ENCODE measurements around the gene CCDC13.

Gene CCDC13

DNA sequence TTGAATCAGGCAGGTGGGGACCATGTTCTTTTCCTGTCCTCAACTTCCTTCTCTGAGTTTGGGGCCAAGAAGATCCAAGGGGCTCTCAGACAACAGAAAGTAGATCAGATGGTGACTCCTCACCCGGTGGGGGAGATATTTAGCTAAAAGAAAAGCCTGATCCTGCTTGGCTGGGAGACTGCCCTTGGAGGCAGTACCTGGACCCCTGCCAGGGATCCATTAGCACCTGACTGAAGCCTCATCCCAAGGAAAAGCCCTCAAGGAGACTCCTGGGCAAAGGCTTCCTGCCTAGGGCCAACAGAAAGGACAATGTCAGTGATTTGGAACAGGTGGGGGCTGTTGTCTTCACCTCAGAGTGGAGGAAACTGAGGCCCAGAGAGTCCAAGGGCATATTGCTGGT is 37.0 kb downstream of the CCDC13 start:
- in situ Hi-C loops (cut with HindIII; ENCODE audit: low sequenced_read_pairs), result no loop called here
- DNase-seq (ENCODE audit: low read depth, low spot score), result no peak
- no peak overlapping the region for H3K4me3 ChIP-seq (ENCODE audit: low read depth, low read length)
- TF ChIP-seq, protein P1, sequence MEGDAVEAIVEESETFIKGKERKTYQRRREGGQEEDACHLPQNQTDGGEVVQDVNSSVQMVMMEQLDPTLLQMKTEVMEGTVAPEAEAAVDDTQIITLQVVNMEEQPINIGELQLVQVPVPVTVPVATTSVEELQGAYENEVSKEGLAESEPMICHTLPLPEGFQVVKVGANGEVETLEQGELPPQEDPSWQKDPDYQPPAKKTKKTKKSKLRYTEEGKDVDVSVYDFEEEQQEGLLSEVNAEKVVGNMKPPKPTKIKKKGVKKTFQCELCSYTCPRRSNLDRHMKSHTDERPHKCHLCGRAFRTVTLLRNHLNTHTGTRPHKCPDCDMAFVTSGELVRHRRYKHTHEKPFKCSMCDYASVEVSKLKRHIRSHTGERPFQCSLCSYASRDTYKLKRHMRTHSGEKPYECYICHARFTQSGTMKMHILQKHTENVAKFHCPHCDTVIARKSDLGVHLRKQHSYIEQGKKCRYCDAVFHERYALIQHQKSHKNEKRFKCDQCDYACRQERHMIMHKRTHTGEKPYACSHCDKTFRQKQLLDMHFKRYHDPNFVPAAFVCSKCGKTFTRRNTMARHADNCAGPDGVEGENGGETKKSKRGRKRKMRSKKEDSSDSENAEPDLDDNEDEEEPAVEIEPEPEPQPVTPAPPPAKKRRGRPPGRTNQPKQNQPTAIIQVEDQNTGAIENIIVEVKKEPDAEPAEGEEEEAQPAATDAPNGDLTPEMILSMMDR (IDR thresholded peaks at IDR 0.05; ENCODE audit: low read depth, low read length), result no peak

DNA sequence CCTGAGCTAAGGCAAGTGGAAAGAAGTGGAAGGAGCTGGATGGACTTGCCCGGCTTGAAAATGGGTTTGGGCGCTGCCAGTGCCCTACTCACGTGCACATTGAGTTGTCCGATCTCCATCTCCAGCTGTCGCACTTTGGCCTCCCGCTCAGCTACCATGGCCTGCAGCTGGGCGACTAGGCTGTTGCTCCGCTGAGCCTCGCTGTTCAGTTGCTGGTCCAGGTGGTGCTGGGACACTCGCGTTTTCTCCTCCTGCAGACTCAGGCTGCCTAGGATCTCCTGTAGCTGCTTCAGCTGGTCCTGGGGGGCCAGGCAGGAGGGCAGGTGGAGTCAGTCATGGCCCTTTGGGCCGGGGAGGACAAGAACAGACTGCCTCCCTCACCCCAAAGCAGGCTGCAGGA is 37.4 kb downstream of the CCDC13 start:
- DNase-seq (ENCODE audit: low read depth, low spot score), result no peak
- TF ChIP-seq, protein P1 (IDR thresholded peaks at IDR 0.05; ENCODE audit: low read depth, low read length), result no peak
- in situ Hi-C loops (cut with HindIII; ENCODE audit: low sequenced_read_pairs), result no loop called here
- H3K4me3 ChIP-seq (ENCODE audit: low read depth, low read length), result no peak overlapping the region

DNA sequence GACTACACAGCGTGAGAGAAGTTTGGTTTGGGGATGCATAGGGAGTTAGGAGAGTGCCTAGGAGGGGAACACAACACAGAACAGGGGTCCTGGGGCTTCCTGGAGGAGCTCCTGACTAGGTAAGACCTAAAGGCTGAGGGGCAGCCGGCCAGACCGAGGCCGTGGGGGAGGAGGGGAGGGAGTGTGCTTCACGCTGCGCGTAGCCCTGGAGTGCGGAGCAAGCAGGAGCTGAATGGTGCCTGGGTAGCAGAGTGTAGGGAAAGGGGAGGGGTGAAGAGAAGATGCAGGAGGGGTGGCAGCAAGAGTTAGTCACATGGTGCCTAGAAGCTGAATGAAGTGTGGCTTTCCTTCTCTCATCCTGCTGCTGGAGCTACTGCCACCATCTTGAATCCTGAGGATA is 38.0 kb downstream of the CCDC13 start:
- TF ChIP-seq, protein P1 (IDR thresholded peaks at IDR 0.05; ENCODE audit: low read depth, low read length), result no peak
- no peak for DNase-seq (ENCODE audit: low read depth, low spot score)
- in situ Hi-C loops (cut with HindIII; ENCODE audit: low sequenced_read_pairs), result no loop called here
- H3K4me3 ChIP-seq (ENCODE audit: low read depth, low read length), result no peak overlapping the region

DNA sequence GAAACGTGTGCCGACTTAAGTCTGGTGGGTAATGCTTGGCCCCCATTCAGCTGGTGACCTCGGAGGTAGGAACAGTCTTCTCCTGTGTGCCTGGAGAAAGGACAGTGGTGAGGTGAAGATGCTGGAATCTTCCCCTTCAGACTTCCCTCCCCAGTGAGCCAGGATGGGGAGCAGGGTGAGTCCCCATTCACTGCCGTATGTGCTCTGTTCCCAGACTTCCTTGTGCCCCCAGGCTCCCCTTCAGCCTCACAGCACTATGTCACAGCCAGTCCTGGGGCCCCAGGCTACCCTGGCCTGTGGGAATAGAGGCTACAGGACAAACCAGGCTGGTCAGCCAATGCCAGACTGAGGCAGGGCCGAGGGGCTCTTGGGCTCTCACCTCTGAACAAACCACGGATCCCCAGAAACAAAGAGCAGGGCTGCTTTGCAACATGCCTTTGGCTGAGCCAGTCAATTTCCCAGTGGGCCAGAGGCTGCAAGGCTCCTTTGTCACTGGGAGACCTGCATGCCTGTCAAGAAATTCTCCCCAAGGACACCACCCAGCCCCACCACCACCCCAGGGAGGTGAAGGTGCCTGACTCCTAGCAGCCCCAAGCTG is 38.7 kb downstream of the CCDC13 start:
- in situ Hi-C loops (cut with HindIII; ENCODE audit: low sequenced_read_pairs), result no loop called here
- TF ChIP-seq, protein P1 (IDR thresholded peaks at IDR 0.05; ENCODE audit: low read depth, low read length), result no peak
- H3K4me3 ChIP-seq (ENCODE audit: low read depth, low read length), result no peak overlapping the region
- DNase-seq (ENCODE audit: low read depth, low spot score), result no peak

DNA sequence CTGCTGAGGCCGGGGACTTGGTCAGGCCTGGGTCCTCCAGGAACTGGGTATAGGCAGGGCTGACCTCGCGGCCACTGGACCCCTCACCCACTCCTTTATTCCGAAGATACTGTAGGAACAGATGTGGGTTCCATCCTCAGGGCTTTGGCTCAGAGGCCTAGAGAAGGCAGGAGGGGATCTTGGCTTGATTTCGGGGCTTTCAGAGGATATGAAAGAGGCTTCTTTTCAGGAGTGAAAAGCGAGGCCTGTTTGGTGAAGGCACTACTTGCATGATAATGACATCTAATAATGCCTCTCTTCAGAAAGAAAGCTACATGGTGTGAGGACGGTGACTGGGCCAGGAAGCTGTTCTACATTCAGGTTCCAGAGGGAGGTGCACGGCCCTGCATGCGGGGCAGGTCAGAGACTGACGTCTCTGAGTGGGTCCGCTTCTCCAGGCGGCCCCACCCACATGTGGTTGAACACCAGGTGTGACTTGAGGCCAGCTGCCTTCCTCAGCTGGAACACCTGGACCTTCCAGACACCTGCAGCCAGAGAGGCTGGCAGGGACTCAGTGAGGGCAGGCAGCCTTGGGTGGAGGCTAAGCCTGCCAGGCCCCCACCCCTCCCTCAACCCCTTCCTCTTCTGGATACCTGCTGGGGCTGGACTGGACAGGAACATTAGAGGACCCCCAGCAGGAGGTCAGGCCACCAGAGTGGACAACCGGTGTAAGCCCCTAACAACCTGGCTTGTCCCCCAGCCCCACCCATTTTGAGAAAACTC is 39.4 kb downstream of the CCDC13 start:
- no peak overlapping the region for H3K4me3 ChIP-seq (ENCODE audit: low read depth, low read length)
- DNase-seq (ENCODE audit: low read depth, low spot score), result no peak
- TF ChIP-seq, protein P1 (IDR thresholded peaks at IDR 0.05; ENCODE audit: low read depth, low read length), result no peak
- in situ Hi-C loops (cut with HindIII; ENCODE audit: low sequenced_read_pairs), result no loop called here

DNA sequence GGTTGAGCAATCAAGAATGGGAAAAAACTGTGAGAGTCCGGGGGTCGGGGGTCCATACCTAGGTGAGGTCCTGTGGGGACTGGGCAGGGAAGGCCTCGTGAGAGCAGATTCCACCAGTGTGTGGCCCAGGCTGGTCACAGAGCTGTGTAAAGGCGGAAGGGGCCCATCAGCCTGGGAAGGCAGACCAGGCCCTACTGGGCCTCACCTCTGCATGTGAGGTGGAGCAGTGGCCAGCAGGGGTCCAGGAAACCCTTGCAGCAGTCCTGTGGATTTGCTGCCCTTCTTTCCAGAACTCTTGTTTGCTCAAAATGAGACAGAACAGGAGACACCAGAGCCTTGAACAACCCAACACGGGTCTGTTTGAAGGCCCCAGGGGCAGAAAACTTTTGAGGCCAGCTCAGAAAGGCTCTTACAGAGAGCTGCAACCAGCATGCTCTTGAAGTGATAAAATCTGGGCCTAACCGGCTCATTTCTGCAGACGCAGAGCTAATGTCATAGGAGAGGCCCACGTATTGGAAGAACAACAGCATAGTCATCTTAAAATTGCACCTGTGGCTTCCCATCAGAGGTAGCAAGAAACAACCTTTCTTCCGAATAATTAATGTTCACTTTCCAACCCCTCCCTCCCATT is 40.1 kb downstream of the CCDC13 start:
- TF ChIP-seq, protein P1 (IDR thresholded peaks at IDR 0.05; ENCODE audit: low read depth, low read length), result peak; percentile 9
- H3K4me3 ChIP-seq (ENCODE audit: low read depth, low read length), result no peak overlapping the region
- in situ Hi-C loops (cut with HindIII; ENCODE audit: low sequenced_read_pairs), result no loop called here
- DNase-seq (ENCODE audit: low read depth, low spot score), result no peak

Data from astrocyte of the spinal cord (primary cell).